ENCODE results near the gene DNAJC11. TPM values are rescaled to one million over a fixed set of nuclear protein-coding genes. Genes with fewer than 3 reads are reported as not detected.

Gene DNAJC11
- total RNA-seq, 2 experiments from 2014 or later: 43.0 to 52.1 TPM

- ChIA-PET POLR2A (interaction anchor here (0.6 kb wide), 1 partner anchor 14 kb away, joined by 3 read pairs; no protein-coding TSS in a partner anchor), CTCF (interaction anchor here (1.0 to 1.6 kb wide), 3 partner anchors 8 to 43 kb away, joined by 4 read pairs; partner anchors contain the start of genes NOL9 and ZBTB48)
- H3K4me1 Mint-ChIP-seq: peaks cover 35% of the 10 kb centered on the region
- H3K27ac Mint-ChIP-seq: peak overlapping the region; percentile 36
- H3K36me3 Mint-ChIP-seq (ENCODE audit: low read depth): peaks cover 42% of the 10 kb centered on the region
- H3K27me3 Mint-ChIP-seq: no peaks in the 10 kb centered on the region
- H3K9me3 Mint-ChIP-seq: no peaks in the 10 kb centered on the region
- no peak for DNase-seq
- H3K4me3 Mint-ChIP-seq: no peak overlapping the region
These were observed 103.9 kb downstream of the DNAJC11 start for GRCh38 chr1:6597777-6598131.

- Mint-ChIP-seq H3K27ac (no peak overlapping the region), H3K27me3 (no peaks in the 10 kb centered on the region), H3K36me3 (ENCODE audit: low read depth) (peaks cover 42% of the 10 kb centered on the region), H3K4me3 (no peak overlapping the region), H3K9me3 (no peaks in the 10 kb centered on the region), H3K4me1 (peaks cover 39% of the 10 kb centered on the region)
- ChIA-PET POLR2A (interaction anchor here (0.6 kb wide), 1 partner anchor 13 kb away, joined by 3 read pairs; no protein-coding TSS in a partner anchor), CTCF (interaction anchor here (1.0 to 1.6 kb wide), 2 partner anchors 8 to 17 kb away, joined by 4 read pairs; partner anchors contain the start of gene ZBTB48)
- no peak for DNase-seq
These were observed 104.5 kb downstream of the DNAJC11 start for GRCh38 chr1:6596886-6597776.

GRCh38 chr1:6596351-6596750 is 105.3 kb downstream of the DNAJC11 start:
- ChIA-PET POLR2A (no interaction called here), CTCF (no interaction called here)
- Mint-ChIP-seq H3K9me3 (no peaks in the 10 kb centered on the region), H3K27ac (no peak overlapping the region), H3K27me3 (no peaks in the 10 kb centered on the region), H3K4me1 (peaks cover 46% of the 10 kb centered on the region), H3K4me3 (no peak overlapping the region), H3K36me3 (ENCODE audit: low read depth) (peaks cover 42% of the 10 kb centered on the region)
- no peak for DNase-seq

- peaks cover 49% of the 10 kb centered on the region for H3K4me1 Mint-ChIP-seq
- H3K27ac Mint-ChIP-seq: no peak overlapping the region
These were observed 106.5 kb downstream of the DNAJC11 start for GRCh38 chr1:6594977-6595740.

GRCh38 chr1:6593810-6594209 is 107.8 kb downstream of the DNAJC11 start:
- H3K9me3 Mint-ChIP-seq: no peaks in the 10 kb centered on the region
- H3K4me1 Mint-ChIP-seq: peaks cover 37% of the 10 kb centered on the region
- DNase-seq: no peak
- H3K4me3 Mint-ChIP-seq: no peak overlapping the region
- ChIA-PET POLR2A (interaction anchor here (0.7 kb wide), 1 partner anchor 194 kb away, joined by 3 read pairs; no protein-coding TSS in a partner anchor), CTCF (interaction anchor here (1.6 kb wide), 1 partner anchor 39 kb away, joined by 4 read pairs; the partner anchor contains the start of gene NOL9)
- H3K27me3 Mint-ChIP-seq: no peaks in the 10 kb centered on the region
- peaks cover 33% of the 10 kb centered on the region for H3K36me3 Mint-ChIP-seq (ENCODE audit: low read depth)
- H3K27ac Mint-ChIP-seq: peak overlapping the region; percentile 31

More at GRCh38 chr1:6594977-6595740, 106.5 kb downstream of the DNAJC11 start:
- CTCF ChIA-PET: interaction anchor here (0.6 to 1.6 kb wide), 3 partner anchors 40 to 62 kb away, joined by 3 to 4 read pairs (median 3); partner anchors contain the start of genes NOL9 and TAS1R1
- DNase-seq: no peak
- Mint-ChIP-seq H3K27me3 (no peaks in the 10 kb centered on the region), H3K9me3 (no peaks in the 10 kb centered on the region), H3K36me3 (ENCODE audit: low read depth) (peaks cover 36% of the 10 kb centered on the region), H3K4me3 (no peak overlapping the region)
- POLR2A ChIA-PET: no interaction called here

GRCh38 chr1:6592865-6593593 is 108.6 kb downstream of the DNAJC11 start:
- H3K4me1 Mint-ChIP-seq: peaks cover 35% of the 10 kb centered on the region
- no peak for DNase-seq
- H3K27ac Mint-ChIP-seq: no peak overlapping the region
- H3K27me3 Mint-ChIP-seq: no peaks in the 10 kb centered on the region
- H3K9me3 Mint-ChIP-seq: no peaks in the 10 kb centered on the region
- POLR2A ChIA-PET: no interaction called here
- peaks cover 32% of the 10 kb centered on the region for H3K36me3 Mint-ChIP-seq (ENCODE audit: low read depth)
- CTCF ChIA-PET: interaction anchor here (0.6 to 3.1 kb wide), 3 partner anchors 9 to 125 kb away, joined by 3 to 13 read pairs (median 4); partner anchors contain the start of genes KLHL21 and NOL9
- no peak overlapping the region for H3K4me3 Mint-ChIP-seq

DNA sequence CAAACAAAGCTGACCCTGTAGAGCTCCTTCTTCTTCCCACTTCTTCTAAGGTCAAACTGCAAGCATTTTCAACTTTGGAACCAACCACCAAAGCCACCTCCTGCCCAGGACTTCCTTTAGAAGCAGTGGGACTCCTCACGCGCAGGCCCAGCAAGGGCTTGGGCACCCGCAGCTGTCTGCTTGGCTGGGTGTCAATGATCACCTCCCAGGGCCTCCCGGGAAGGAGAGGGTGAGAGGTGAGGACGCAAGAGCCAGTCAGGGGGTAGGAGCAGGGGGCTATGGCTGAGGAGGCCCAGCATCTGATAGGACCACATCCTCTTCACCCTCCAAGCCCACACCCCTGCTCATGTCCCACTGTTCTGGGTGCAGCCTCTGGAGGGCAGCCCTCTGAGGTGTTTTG is 109.2 kb downstream of the DNAJC11 start:
- POLR2A ChIA-PET: no interaction called here
- CTCF ChIA-PET: interaction anchor here (0.6 to 3.1 kb wide), 2 partner anchors 9 to 126 kb away, joined by 3 to 13 read pairs; partner anchors contain the start of gene KLHL21

DNA sequence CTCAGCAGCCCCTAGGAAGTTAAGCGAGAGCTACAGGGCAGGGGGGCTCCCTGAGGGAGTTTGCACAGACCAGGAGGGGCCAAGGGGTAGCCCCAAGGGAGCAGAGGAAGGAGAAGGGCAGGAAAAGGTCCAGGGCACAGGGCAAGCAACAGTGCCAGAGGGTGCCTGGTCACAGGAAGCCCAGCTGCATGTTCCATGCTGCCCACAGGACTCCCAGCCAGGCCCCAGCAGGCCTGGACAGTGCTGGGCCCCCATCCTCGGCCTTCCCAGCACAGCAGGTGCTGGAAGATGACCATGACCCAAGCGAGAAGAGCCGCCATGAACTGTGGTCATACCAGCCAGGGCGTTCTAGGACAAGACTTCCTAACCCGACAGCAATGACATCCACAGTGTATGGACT is 110.0 kb downstream of the DNAJC11 start:
- DNase-seq: no peak
- no peaks in the 10 kb centered on the region for H3K27me3 Mint-ChIP-seq
- POLR2A ChIA-PET: no interaction called here
- H3K9me3 Mint-ChIP-seq: no peaks in the 10 kb centered on the region
- H3K4me3 Mint-ChIP-seq: no peak overlapping the region
- H3K27ac Mint-ChIP-seq: peak overlapping the region; percentile 28
- H3K4me1 Mint-ChIP-seq: peaks cover 36% of the 10 kb centered on the region
- H3K36me3 Mint-ChIP-seq (ENCODE audit: low read depth): peaks cover 31% of the 10 kb centered on the region
- CTCF ChIA-PET: interaction anchor here (0.6 to 3.1 kb wide), 3 partner anchors 10 to 278 kb away, joined by 3 to 13 read pairs (median 4); partner anchors contain the start of gene KLHL21

More for the DNA sequence above, 109.2 kb downstream of the DNAJC11 start:
- Mint-ChIP-seq H3K4me1 (peaks cover 37% of the 10 kb centered on the region), H3K27ac (peak overlapping the region; percentile 19), H3K9me3 (no peaks in the 10 kb centered on the region), H3K36me3 (ENCODE audit: low read depth) (peaks cover 34% of the 10 kb centered on the region), H3K4me3 (no peak overlapping the region), H3K27me3 (no peaks in the 10 kb centered on the region)
- DNase-seq: no peak

DNA sequence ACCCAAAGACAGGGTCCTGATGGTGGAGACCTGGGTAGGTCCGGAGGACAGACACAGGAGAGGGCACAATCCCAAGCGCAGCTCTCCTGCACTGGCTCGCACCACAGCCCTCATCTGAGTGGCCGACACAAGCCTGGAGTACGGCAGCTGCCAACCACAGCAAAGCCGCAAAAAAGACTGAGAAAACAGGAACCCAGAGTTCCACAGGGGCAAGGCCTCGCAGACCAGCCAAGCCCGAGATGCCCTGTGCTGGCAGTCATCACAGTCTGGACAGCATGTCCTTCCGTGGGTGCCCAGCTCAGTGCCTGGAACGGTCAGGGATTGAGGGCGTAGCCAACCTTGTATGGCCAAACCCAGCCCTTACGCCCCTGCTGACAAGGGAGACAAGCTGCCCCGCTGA is 110.4 kb downstream of the DNAJC11 start:
- peaks cover 33% of the 10 kb centered on the region for H3K4me1 Mint-ChIP-seq
- peak overlapping the region; percentile 28 for H3K27ac Mint-ChIP-seq
- no peaks in the 10 kb centered on the region for H3K9me3 Mint-ChIP-seq
- POLR2A ChIA-PET: no interaction called here
- peaks cover 27% of the 10 kb centered on the region for H3K36me3 Mint-ChIP-seq (ENCODE audit: low read depth)
- H3K4me3 Mint-ChIP-seq: no peak overlapping the region
- no peak for DNase-seq
- H3K27me3 Mint-ChIP-seq: no peaks in the 10 kb centered on the region
- CTCF ChIA-PET: interaction anchor here (0.6 to 3.1 kb wide), 2 partner anchors 11 to 113 kb away, joined by 4 to 13 read pairs; partner anchors contain the start of gene KLHL21

DNA sequence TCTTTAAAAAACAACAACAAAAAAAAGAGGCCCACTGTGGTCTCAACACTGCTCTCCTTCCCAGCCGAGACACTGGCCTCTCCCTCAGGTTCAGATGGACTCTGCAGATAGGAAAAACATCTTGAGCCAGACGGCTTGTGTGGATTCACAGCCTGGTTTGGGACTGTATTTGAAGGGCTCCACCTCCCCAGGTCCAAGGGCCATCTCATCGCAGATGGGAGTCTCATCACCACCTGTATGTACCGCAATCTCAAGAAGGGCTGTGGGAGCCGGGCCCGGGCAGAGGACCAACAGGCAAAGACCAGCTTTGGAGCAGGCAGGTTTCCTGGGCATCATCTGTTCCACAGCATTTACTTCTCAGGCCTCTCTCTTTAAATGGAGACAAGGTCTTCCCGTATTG is 111.6 kb downstream of the DNAJC11 start:
- ChIA-PET CTCF (interaction anchor here (0.8 to 0.9 kb wide), 2 partner anchors 8 to 99 kb away, joined by 3 to 4 read pairs; no protein-coding TSS in a partner anchor), POLR2A (no interaction called here)
- Mint-ChIP-seq H3K4me1 (peaks cover 32% of the 10 kb centered on the region), H3K9me3 (no peaks in the 10 kb centered on the region), H3K4me3 (no peak overlapping the region), H3K27me3 (no peaks in the 10 kb centered on the region), H3K36me3 (ENCODE audit: low read depth) (peaks cover 16% of the 10 kb centered on the region), H3K27ac (no peak overlapping the region)
- no peak for DNase-seq

GRCh38 chr1:6588893-6589520 is 112.6 kb downstream of the DNAJC11 start:
- no peak overlapping the region for H3K27ac Mint-ChIP-seq
- CTCF ChIA-PET: interaction anchor here (0.8 to 1.4 kb wide), 4 partner anchors 9 to 98 kb away, joined by 3 to 5 read pairs (median 4); partner anchors contain the start of gene NOL9
- H3K27me3 Mint-ChIP-seq: no peaks in the 10 kb centered on the region
- no peak for DNase-seq
- H3K4me1 Mint-ChIP-seq: peaks cover 31% of the 10 kb centered on the region
- H3K36me3 Mint-ChIP-seq (ENCODE audit: low read depth): peaks cover 10% of the 10 kb centered on the region
- no peaks in the 10 kb centered on the region for H3K9me3 Mint-ChIP-seq
- POLR2A ChIA-PET: no interaction called here
- H3K4me3 Mint-ChIP-seq: no peak overlapping the region
